ENCODE data around the gene CREB5.

GRCh38 chr7:28458732-28459131, 46.4 kb downstream of the CREB5 start:
- TF ChIP-seq POLR2A (IDR thresholded peaks at IDR 0.05) (no peak), CTCF (IDR thresholded peaks at IDR 0.05) (no peak)
